ENCODE measurements around the gene MED29.

DNA sequence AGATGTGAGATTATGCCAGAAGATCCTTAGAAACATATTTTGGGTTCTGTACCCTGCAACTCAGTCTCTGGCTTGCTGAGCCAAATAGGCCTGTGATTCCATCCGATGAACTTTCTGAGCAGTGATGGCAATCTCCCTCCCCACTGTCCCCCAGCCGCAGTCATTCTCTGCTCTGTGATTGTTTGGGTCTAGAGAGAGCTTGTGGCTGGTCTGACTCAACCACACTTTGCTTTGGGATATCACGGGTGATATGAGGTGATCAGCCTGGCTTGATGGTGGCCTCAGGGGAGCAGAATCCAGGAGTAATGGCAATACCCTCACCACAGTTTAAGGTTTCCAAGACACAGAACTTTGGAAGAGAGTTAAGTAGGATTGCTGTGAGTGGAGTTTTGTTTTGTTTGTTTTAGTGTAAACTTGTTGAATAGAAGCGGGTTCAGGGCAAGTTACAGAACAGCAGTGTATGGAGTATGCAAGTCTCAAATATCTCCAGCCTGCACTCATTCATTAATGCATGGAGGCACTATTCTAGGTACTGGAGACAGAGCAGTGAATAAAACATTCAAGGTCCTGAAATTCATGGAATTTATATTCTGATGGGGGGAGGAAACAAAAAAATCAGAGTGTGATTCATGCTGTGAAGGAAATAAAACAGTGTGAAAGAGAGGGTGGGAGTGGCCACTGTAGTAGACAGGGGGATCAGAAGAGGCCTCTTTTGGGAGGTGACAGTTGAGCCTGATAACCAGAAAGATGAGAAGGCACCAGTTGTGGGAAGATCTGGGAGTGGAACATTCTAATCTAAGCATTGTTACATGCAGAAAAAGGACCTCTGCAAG, 43.6 kb upstream of the MED29 start:
- TF ChIP-seq EZH2 (IDR thresholded peaks at IDR 0.05; ENCODE audit: low read length, missing control alignments), result no peak
- TF ChIP-seq, protein P1, sequence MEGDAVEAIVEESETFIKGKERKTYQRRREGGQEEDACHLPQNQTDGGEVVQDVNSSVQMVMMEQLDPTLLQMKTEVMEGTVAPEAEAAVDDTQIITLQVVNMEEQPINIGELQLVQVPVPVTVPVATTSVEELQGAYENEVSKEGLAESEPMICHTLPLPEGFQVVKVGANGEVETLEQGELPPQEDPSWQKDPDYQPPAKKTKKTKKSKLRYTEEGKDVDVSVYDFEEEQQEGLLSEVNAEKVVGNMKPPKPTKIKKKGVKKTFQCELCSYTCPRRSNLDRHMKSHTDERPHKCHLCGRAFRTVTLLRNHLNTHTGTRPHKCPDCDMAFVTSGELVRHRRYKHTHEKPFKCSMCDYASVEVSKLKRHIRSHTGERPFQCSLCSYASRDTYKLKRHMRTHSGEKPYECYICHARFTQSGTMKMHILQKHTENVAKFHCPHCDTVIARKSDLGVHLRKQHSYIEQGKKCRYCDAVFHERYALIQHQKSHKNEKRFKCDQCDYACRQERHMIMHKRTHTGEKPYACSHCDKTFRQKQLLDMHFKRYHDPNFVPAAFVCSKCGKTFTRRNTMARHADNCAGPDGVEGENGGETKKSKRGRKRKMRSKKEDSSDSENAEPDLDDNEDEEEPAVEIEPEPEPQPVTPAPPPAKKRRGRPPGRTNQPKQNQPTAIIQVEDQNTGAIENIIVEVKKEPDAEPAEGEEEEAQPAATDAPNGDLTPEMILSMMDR (conservative IDR thresholded peaks at IDR 0.05 in 1 of 2, IDR thresholded peaks at IDR 0.05 in 1 of 2; ENCODE audit: low read depth in 1 of 2, low read length in 2 of 2), result no peak
